GM18867 (cell line): ENCODE measurements around the gene RNF103.
"Not testable (repeated sequence)": the region's sequence is repeated elsewhere in the genome, so short reads cannot be mapped to it uniquely, and the experiment has no call there.

Experiments
- ATAC-seq: cut with Tn5 transposase; IDR thresholded peaks from one replicate; pipeline ENCODE4 v1.9.1; 2021; ENCODE audit warnings: mild to moderate bottlenecking, moderate library complexity; ENCODE audit not compliant: unreplicated experiment

Gene RNF103

DNA sequence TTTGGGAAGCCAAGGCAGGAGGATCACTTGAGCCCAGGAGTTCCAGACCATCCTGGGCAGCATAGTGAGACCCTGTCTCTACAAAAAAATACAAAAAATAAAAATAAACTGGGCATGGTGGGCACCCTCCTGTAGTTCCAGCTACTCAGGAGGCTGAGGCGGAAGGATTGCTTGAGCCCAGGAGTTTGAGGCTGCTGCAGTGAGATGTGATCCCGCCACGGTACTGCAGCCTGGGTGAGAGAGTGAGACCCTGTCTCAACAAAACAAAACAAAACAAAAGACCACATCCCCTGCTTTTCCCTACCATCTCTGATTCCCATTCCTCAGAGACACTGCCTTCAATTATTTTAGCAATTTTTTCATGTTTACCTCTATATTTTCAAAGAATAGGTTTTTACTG, 3.9 kb upstream of the RNF103 start:
- no peak for ATAC-seq

DNA sequence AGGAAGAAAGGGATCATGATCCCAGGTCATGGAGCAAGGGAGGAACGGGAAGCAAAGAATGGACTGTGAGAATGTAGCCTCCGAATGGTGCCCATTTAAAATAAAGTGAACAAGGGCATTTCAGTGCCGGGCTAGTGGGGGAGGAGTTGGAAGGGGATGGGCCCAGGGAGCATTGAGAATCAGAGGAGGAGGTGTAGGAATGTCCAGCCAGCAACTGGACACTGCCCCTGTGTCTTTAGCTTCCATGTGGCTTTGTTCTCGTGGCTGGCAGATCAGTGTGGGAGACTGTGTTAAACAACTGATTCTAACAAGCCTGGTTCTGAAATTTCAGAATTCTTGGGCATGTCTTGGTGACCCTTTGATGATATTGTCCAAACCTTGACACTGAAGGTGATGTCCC, 1.4 kb upstream of the RNF103 start:
- no peak for ATAC-seq

DNA sequence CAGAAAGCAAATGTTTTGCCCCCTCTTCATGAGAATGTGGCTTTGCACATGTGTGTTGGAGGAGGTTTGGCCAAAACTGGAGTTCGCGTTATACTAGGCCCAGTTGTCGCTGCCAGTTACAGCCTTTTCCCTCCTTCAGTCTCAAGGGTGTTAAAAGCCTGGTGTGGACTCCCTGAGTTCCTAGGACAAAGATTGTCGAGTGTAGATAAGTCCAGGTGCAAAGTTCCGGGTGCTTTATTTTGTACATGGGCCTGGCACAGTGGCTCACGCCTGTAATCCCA, 542 bp upstream of the RNF103 start:
- ATAC-seq: no peak

DNA sequence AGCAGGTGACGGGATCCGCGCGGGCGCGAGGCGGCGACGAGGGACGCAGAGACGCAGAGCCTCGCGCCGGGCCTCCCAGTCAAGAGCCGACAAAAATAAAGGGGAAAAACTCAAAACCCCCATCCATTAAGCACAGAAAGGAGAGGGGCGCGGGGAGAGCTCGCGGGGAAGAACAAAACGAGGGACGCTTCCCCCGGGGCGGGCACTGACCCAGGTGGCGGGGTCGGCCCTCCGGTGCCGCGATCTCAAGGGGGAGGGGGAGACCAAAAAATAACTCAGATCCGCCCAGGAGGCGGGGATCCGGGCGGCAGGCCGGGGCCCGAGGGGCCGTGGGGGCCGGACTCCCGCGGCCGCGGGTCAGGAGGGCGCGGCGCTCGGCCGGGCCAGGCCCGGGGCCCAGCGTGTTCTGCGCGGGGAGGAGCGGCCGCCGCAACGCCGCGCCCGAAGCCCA, 597 bp downstream of the RNF103 start:
- peak; percentile 53 for ATAC-seq

DNA sequence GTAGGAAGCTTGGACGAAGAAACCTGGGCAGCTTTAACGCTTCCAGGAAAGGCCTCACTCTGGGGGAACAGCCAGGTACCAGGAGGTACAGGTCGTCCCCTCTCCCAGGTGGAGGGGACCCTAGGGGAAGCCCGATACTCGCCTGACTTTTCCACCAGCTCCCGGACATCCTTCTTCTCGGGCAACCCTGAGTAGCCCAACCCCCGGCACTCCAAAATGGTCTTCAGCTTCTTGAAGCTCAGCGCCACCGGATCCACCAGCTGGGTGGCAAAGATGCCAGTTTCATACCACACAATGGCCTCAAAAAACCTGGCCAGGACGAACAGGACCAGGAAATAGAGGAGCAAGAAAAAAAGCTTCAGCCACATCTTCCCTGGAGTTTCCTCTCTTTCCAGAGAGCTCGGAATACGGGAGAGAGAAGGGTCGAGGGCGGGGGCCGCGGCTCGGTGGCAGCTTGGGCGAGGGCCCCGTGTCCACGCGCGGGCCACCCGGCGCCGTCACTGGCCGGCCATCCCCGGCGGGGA, 1.1 kb downstream of the RNF103 start:
- no peak for ATAC-seq

DNA sequence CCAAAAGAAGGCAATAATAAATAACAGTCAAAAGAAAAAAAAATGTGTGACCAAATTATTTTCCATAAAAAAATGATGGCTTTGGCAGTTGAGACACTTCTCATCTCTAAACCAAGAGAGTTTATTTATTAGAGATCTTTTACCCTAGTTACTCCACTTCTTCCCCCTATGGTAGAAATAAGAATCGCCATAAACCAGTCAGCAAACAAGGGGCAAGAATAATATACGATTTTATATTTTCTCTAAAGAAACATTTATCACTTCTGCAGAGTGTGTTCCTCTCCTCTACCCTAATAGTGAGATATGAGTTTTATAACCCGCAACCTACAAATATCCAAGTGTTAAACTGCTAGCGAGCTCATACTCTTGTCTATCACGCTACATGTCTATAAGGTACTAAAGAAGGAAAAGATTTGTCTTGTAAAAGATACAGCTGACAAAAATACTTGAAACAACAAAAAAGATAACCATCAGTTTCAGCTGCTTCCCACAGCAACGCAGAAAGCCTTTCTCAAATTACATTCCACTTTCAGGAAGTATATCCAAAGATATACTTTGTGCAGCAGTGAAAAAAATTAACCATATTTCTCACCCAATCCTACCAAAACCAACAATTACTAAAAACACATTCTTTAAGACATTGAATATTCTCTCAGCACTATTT, 2.3 kb downstream of the RNF103 start:
- ATAC-seq: no peak

DNA sequence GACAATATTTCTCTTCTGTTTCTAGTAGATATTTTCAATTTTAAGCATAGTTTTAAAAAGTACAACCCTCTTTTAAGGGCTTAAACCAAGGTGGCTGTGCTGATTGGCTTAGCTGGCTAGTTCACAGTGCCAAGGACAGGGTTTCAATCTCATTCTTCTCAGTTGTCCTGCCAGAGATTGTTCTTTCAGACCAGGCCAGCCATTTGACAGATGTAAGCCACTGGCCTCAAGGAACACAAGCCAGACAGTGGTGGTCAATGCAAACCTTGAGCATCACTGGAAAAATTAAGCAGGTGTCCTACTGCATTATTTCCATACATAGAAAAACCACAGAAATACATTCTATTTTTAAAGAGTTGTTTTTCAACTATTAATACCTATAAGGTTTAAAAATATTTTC, 5.9 kb downstream of the RNF103 start:
- ATAC-seq: peak; percentile 42

DNA sequence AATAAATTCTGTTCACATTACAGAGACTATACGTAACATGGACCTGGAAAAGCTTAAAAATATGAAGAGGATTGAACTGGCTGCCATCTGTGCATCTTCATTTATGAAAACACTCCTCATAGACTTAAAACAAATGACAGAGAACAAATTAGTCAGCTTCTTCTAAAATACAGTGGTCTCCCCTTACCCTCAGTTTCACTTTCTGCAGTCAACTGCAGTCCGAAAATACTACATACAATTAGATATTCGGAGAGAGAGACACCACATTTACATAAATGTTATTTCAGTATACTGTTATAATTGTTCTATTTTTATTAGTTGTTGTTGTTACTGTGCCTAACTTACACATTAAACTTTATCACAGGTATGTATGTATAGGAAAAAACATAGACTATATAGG, 6.5 kb downstream of the RNF103 start:
- peak; percentile 55 for ATAC-seq

DNA sequence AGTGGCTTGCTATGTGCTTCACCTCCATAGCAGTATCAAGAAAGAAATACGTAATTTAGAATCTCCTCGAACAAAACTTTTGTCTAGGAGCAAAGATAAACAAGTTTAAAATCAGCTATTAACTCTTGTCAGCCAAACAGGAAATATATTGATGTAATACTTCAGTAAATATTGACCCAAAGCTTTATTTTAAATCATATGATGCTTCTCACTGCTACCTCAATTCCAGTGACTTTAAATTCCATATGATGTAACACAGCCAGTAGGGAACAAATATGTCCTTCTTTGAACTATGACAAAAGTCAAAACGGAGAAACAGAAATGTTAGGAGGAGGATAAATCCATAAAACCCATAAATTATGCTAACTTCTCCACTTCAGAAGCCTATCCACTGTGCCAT, 7.2 kb downstream of the RNF103 start:
- ATAC-seq: no peak

DNA sequence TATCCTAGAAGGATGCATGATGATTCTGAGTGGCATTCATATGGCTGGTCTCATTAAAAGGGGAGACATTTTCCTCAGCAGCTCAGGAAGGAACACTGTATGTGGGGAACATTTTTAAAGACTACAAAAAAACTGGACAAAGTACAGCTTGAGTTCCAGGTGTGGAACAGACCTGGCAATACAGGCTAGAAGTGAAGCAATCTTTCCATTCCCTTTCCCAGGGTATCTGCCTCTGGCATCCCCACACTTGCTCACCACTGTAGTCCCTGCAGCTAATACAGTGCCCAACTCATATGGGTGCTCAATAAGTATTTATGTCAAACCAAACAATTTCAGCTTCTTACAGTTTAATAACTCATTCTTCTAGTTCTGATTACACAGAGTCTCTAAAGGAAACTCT, 8.1 kb downstream of the RNF103 start:
- no peak for ATAC-seq

DNA sequence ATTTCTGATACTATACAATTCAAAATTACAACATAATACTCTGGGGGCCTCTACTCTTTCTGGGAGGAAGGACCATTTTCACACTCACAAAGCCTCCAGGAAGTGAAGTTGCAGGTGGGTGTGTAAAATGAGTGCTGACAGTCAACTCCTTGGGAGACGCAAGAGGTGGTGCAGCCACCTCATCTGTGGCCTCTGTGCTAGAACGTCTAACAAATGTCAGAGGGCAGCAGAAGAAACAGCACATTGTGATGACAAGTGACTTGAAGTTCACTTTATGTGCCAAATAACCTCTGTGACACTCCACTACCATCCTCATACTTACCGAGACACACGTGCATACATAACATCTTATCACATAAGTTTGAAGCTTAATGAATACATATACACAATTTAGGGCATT, 10.2 kb downstream of the RNF103 start:
- ATAC-seq: no peak

DNA sequence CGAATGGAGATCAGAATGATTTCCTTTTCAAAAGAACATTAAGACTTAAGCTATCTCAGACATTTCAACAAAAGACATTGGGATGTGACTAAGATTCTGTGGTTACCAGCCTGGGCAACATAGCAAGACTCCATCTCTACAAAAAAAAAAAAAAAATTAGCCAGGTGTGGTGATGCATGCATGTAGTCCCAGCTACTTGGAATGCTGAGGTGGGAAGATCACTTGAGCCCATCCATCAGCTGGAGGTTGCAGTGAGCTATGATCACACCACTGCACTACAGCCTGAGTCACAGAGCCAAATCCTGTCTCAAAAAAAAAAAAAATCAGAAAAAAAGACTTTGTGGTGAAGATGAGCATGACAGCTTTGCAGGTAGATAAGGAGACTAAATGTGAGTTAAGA, 12.8 kb downstream of the RNF103 start:
- no peak for ATAC-seq

DNA sequence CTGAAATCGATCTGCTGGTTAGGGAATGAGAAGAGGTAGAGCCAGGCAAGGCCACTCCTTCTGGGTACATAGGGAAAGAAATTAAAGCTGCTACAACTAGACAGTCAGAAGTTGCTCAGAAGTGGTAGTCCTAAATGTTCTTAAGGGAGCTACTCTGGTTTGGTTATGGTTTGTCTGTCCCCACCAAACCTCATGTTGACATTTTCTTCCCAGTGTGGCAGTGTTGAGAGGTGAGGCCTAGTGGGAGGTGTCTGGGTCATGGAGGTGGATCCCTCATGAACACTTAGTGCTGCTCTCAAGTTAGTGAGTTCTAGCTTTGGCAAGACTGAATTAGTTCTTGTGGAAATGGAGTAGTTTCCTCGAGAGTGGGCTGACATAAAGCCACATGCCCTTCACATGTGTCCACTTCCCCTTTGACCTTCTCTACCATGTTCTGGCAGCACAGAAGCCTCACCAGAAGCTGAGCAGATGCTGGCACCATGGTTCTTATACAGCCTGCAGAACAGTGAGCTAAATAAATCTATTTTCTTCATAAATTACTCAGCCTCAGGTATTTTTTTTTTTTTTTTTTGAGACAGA, 14.7 kb downstream of the RNF103 start:
- no peak for ATAC-seq

DNA sequence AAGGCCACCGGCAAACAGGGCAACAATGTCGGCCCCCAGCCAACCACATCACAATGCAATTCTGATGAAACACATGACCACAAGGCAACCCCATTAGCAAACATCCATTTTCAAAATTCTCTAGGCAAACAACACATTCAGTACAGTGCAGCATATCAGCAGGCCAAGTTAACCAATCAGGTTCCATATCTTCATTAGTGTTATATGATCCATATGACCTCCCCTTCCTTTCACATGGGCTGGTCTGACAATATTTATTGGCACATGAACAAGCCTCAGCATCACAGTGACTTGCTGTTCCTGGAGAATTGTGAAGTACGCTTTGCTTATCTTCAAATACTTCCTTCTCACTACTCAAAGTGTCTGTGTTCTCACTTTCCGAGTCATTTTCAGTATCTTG, 19.8 kb downstream of the RNF103 start:
- ATAC-seq: no peak

DNA sequence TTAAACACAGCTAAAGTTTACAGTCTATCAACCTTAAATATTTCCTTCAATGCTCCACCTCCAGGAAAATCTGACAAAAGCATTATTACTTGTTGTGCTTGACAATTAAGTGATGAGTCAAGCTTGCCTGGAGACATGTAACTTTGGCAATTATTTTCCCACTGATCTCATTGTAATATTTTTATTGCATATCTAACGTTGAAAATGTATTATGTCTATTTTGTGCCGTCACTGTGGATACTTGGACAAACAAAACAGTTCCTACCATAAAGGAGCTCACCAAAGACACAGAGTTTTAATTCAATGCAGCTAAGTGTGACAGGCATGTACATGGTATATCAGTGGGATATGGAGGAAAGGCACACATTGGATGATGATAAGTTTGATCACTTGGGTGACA, 24.7 kb downstream of the RNF103 start:
- ATAC-seq: no peak

DNA sequence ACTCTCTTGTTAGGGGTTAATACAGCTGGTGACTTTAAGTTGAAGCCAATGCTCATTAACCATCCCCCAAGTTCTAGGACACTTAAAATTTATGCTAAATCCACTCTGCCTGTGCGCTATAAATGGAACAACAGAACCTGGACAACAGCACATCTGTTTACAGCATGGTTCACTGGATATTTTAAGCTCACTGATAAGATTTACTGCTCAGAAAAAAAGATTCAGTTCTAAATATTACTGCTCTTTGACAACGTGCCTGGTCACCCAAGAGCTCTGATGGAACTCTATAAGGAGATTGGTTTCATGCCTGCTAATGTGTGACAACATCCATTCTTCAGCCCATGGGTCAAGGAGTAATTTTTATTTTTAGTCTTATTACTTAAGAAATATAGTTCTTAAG, 27.5 kb downstream of the RNF103 start:
- ATAC-seq: no peak

DNA sequence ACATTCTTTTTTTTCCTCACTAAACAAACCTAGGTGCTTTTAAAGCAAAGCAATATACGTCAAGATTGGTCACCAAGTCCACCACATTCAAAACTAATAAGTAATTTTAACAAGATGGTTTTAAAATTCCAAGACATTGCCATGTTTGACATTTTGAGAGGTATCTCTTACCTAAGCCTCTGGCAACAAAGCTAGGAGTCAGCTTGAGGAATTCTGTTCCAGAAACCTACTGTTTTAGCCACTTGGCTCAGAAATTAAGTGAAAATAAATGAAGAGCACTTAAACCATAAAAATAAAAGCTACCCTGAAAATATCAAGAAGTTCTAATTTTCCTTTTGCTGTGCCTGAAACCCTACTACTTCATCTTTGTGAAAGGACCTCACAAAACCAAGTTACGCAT, 30.4 kb downstream of the RNF103 start:
- no peak for ATAC-seq

DNA sequence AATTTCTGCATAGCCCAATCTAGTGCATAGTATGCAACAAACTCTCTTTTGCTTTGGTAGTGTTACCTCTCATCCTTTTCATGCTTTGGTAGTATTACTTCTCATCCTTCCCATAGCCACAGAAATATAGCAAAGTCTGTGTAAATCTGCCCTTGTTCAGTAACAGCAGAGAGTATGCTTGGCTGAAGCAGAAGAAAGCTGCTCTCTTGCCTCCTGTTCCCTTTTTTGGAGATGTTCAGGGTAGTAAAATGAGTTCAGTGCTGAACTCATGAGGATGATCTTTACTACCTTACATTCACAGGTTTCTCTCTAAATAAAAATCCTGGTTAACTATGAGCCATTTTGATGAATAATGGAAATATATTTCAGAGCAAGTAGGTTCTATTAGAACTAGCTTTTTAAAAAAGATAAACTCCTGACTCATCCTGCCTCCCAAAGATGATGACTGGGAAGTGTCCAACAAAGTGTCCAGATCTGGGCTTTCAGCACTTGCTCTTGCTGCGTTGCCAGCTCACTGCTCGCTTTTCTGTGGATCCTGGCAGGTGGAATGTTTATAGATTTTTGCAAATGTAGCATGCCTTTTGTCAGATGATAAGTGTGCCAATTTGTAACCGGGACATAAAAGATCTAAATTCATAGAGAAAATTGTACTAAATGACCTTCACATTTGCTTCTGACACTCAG, 31.0 kb downstream of the RNF103 start:
- no peak for ATAC-seq

DNA sequence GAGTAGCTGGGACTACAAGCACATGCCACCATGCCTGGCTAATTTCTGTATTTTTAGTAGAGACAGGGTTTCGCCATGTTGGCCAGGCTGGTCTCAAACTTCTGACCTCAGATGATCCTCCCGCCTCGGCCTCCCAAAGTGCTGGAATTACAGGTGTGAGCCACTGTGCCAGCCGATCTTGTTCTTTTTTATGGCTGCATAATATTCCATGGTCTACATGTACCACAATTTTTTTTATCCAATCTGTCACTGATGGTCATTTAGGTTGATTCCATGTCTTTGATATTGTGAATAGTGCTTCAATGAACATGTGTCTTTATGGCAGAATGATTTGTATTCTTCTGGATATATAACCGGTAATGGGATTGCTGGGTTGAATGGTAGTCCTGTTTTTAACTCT, 34.0 kb downstream of the RNF103 start:
- not testable (repeated sequence) for ATAC-seq

DNA sequence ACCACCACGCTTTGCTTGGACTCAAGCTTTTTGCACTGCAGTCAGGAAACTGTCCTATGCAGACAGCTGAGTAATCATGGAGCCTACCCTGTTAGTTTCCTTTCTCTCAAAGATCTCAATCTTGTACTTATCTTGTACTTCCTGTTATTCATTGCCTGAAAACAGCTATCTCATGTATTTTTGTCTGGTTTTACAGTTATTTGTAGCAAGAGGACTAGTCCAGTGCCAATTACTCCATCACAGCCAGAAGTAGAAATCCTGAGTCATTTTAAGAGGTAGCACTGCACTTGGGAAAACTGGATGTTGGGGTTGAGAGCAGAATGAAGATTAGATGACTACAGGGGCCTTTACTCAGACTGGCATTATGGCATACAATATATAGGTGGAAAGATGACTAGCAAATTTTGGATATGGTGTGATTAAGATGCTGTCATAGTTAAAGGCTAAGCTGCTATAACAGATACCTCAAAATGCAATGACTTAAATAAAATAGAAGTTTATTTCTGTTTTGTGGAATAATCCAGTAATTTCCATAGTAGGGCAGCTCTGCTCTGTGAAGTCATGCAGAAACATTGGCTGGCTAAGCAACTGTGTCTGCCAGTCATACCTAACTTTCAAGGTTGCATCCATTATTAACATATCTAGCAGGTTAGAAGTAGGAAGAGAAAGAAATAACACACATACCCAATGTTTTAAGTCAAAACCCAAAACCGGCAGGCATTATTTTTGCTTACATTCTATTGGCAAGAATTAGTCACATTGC, 39.3 kb downstream of the RNF103 start:
- no peak for ATAC-seq

DNA sequence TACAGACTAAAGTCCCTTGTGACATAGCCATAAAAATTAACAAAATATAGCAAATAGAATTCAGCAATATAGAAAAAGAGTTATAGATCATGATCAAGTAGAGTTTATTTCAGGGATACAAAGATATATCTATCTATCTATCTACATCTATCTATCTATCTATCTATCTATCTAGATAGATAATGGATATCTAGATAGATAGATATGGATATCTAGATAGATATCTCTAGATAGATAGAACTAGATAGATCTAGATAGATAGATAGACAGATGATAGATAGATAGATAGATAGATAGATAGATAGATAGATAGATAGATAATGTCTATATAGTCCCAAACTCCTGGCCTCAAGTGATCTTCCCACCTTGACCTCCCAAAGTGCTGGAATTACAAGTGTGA, 43.1 kb downstream of the RNF103 start:
- ATAC-seq: no peak
